SIG-M5 treated with dmso at 0.1 percent for 504 hours (cell line): Measurements from ENCODE around the gene PLOD3.

ENCODE experiments used
- DNase-seq: peaks from one replicate; lab custom pipeline; 2025; ENCODE audit not compliant: unreplicated experiment; lab: John Stamatoyannopoulos, UW

The PLOD3 gene

GRCh38 chr7:101239191-101239950 lies 22.0 kb upstream of the PLOD3 start:
- DNase-seq, result no peak

- DNase-seq, result no peak
Observed at GRCh38 chr7:101238226-101239182, 21.1 kb upstream of the PLOD3 start.

DNA sequence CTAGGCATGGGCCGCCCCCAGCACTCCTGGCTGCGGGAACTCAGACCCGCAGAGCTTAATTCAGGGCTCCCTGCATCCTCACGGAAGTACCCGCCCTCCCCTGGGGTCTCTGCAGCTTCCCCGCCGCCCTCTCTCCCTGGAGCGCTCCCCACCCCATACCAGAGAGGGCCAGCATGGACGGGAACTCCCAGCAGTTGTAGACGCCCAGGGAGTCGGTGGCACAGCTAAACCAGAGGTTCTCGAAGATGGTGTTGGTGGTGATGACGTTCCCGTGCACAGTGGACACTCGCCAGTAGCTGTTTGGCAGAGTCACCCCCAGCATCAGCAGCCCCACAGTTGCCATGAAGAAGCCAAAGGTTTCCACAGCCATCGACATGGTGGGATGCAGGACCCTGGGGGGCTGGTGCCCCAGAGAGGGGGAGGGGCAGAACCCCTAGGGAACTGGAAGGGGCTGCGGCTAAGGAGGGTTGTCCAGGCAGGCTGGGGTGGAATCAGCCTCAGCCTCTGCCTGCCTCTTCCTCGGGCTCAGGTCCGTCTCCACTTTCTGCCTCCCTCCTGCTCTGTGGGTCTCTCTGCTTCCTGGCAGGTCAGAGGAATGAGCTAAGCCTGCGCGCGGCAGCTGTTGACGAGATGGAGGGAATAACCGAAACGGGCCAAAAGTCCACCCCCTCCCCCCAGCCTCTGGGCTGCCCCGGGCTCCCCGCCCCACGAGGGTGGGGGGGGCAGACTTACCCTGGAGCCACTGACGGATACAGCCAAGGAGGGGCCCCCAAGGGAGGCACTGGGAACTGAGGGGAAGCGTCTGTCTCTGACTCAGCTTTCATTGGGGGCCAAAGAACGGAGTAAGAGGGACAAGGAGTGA lies 20.1 kb upstream of the PLOD3 start, which contains the start of gene CLDN15:
Gene CLDN15, minus strand, starts transcription at position 597 of the 862 bp plus-strand sequence. Its CDS starts 221 bp downstream, at position 376.
- no peak for DNase-seq

DNA sequence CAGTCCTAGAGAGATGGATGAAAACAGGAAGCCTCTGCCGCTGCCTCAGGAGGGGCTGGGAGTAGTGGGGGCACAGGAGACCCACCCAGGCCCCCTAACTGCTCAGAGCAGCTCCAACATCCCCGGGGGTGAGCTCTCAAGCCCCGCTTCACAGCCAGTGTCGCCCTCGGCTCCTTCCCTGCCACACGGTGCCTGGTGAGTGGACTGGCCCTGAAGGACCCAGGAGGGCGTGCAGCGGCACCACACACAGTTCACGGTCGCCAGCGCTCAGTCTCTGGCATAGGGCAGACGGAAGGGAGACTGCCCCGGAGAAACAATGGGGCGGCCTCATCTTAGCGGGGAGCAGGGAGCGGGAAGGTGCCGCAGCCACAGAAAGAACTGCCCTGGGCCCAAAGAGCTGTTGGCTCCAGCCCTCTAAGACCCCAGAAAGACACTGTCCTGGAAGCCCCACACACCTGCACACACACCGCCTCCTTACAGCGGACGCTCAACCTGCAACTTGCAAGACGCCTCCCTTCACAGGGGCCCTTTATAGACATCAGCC lies 19.0 kb upstream of the PLOD3 start:
- DNase-seq, result no peak

GRCh38 chr7:101235522-101235921 lies 18.1 kb upstream of the PLOD3 start:
- DNase-seq, result no peak

DNA sequence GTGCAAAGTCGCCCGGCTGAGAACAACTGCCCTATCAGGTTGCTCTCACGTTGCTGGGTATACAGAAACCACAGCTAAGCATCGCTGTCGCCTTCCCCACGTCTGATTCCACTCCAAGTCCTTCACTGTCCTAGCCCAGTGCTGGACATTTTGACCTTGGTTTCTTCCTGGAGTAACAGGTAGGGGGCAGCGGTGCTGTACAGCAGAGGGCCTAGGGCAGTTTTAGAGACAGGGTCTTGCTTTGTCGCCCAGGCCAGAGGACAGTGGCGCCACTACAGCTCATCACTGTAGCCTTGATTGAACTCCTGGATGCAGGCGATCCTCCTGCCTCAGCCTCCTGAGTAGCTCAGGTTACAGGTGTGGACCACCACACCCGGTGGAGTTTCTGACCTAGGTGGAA lies 17.7 kb upstream of the PLOD3 start:
- no peak for DNase-seq

- no peak for DNase-seq
Observed at GRCh38 chr7:101234636-101235035, 17.3 kb upstream of the PLOD3 start.

DNA sequence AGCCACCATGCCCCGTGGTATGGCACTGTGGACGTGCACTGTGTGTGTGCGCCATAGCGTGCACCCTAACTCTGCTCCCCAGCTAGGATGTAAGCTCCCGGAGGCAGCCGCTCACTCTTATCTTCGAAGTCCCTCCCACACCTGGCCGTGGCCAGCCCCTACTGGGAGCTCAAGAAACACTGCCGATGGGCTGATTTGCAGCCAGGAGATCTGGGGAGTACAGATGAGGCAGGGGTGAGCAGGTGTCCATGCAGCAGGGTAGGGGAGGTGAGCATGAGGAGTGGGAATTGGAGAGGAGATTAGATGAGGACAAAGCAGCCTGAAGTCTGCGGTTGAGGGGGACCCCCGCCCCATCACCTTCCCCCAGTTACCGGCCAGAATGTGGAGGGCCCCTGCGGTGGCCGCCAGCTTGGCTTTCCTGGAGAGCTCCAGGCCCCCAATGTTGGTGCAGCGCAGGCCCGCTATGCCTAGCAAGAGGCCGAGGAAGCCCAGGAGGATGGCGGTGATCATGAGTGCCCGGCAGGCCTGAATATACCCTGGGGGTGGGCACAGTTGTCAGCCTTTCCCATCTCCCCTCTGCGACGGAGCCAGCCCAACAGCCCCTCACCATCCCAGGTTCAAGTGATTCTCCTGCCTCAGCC lies 16.6 kb upstream of the PLOD3 start:
- DNase-seq, result no peak

DNA sequence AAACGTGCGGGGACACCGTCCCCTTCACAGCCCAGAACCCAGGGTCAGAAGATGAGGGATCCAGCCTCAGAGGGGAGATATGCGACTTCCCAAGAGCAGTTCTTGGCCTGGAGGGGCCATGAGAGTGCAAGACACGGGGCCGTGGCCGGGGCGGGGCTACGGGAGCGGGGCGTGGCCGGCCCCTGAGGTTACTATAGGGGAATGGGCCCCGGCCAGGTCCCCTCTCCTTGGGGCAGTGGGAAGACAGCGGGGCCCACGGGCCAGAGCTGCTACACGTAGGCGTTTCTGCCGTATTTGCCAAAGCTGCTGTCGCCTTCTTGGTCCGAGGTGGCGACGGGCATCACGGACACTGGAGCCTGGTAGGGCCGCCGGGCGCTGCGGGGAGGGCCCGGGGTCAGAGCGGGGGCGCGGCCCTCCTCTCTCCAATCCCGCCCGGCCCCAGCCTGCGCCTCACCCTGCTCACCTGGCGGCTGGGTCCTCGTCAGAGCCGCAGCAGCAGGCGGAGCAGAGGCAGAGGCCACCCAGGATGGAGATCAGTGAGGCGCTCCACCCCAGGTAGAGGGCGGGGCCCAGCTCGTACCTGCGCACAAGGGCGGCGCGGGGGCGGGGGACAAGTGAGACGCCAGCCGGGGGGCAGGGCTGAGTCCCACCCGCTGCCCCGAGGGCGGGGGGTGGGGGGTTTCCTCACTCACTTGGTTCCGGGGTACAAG lies 14.9 kb upstream of the PLOD3 start:
- DNase-seq, result peak; percentile 28

- no peak for DNase-seq
Observed at GRCh38 chr7:101231644-101232043, 14.3 kb upstream of the PLOD3 start.

DNA sequence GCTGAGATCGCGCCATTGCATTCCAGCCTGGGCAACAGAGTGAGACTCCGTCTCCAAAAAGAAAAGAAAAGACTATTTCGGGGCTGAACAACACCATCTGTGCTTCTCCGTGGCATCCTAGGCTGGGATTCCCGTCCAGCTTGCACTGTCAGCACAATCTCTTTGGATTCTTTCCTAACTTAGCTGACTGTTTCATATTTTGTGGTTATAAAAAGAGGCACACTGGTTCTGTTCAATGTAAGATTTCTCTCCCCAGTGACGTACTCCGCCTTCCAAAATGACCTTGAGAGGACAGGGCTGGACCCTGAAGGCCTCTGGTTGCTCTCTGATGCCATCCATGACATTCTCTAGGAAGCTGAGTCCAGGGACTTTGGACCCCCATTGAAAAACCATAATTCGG lies 9.3 kb upstream of the PLOD3 start:
- no peak for DNase-seq

DNA sequence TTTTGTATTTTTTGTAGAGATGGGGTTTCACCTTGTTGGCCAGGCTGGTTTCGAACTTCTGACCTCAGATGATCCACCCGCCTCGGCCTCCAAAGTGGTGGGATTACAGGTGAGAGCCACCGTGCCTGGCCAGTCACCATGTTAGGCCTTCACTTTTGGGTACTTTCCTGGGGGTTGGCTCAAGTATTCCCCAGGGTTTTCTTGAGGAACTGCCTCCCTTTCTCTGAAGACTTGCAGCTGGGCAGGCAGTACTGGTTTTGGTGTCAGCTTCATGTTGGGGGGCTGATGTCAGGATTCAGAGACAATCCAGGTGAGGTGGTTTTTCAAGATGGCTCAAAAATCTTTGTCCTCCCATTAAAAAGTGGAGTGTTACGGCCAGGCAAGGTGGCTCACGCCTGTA lies 8.3 kb upstream of the PLOD3 start:
- no peak for DNase-seq

GRCh38 chr7:101223528-101223927 lies 6.1 kb upstream of the PLOD3 start:
- DNase-seq, result no peak

DNA sequence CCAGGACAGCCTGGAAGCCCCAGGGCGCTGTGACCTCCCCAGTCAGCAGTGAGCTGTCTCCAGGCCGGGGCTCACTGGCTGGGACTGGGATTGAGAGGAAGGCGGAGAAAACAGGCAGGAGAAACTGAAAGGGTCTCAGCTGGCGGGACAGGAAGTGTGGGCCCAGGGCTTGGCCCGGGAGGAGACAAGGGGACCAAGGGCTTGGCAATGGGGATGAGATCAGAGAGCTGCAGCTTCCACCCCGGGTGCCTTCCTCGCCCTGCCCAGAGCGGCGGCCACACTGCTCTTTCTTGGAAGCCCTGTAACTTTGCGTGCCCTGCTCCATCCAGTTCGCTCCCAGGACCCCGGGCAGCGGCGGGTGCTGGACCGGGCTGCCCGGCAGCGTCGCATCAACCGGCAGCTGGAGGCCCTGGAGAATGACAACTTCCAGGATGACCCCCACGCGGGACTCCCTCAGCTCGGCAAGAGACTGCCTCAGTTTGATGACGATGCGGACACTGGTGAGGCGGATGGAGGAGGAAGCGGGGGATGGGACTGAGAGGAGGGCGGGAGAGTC lies 5.0 kb upstream of the PLOD3 start:
- DNase-seq, result no peak

GRCh38 chr7:101220295-101220694 lies 2.9 kb upstream of the PLOD3 start:
- DNase-seq, result no peak

- no peak for DNase-seq
Observed at GRCh38 chr7:101218236-101219125, 1.1 kb upstream of the PLOD3 start.

- DNase-seq, result no peak
Observed at GRCh38 chr7:101216860-101217387, 457 bp downstream of the PLOD3 start.
